H9 (cell line): ENCODE measurements around the gene FCGR1A. TPM values are rescaled to one million over a fixed set of nuclear protein-coding genes. Genes with fewer than 3 reads are reported as not detected.
"Not testable (repeated sequence)": the region's sequence is repeated elsewhere in the genome, so short reads cannot be mapped to it uniquely, and the experiment has no call there.

Experiments
- DNase-seq: peaks from one replicate; pipeline ENCODE4 v3.0.0-alpha.2; 2017
- H2AFZ ChIP-seq: one replicate; pipeline ENCODE4 v1.6.1; 2013; ENCODE audit warnings: mild to moderate bottlenecking, low read length, control low read depth, moderate library complexity
- H2AK5ac ChIP-seq: 2 replicates; pipeline ENCODE4 v1.6.1; 2013; ENCODE audit warnings: low read length, control low read depth, mixed read lengths; ENCODE audit not compliant: insufficient read length
- H2BK120ac ChIP-seq: one replicate; pipeline ENCODE4 v1.6.1; 2013; ENCODE audit warnings: low read depth, mild to moderate bottlenecking, low read length, control low read depth, inconsistent platforms; ENCODE audit not compliant: poor library complexity, severe bottlenecking
- H2BK12ac ChIP-seq: 2 replicates; pipeline ENCODE4 v1.6.1; 2013; ENCODE audit warnings: low read length, control low read depth, mixed read lengths, low read depth; ENCODE audit not compliant: insufficient read length
- H2BK15ac ChIP-seq: 2 replicates; pipeline ENCODE4 v1.6.1; 2013; ENCODE audit warnings: low read depth, low read length, control low read depth
- H2BK20ac ChIP-seq: one replicate; pipeline ENCODE4 v1.6.1; 2013; ENCODE audit warnings: low read depth, mild to moderate bottlenecking, low read length, control low read depth, inconsistent platforms; ENCODE audit not compliant: poor library complexity, severe bottlenecking
- H2BK5ac ChIP-seq: 2 replicates; pipeline ENCODE4 v1.6.1; 2013; ENCODE audit warnings: low read length, control low read depth, mixed read lengths; ENCODE audit not compliant: insufficient read length
- H3K14ac ChIP-seq: 2 replicates; pipeline ENCODE4 v1.6.1; 2013; ENCODE audit warnings: low read length, control low read depth; ENCODE audit not compliant: insufficient read depth
- H3K18ac ChIP-seq: 2 replicates; pipeline ENCODE4 v1.6.1; 2013; ENCODE audit warnings: low read depth, mild to moderate bottlenecking, mixed read lengths, low read length, control low read depth; ENCODE audit not compliant: insufficient read length
- H3K23ac ChIP-seq: 2 replicates; pipeline ENCODE4 v1.6.1; 2013; ENCODE audit warnings: low read length, control low read depth, mixed read lengths, low read depth; ENCODE audit not compliant: insufficient read length
- H3K23me2 ChIP-seq: 2 replicates; pipeline ENCODE4 v1.6.1; 2013; ENCODE audit warnings: low read depth, mild to moderate bottlenecking, mixed read lengths, low read length, control low read depth; ENCODE audit not compliant: insufficient read length, poor library complexity, severe bottlenecking
- H3K27ac ChIP-seq: 2 replicates; pipeline ENCODE4 v1.5.1; 2013; ENCODE audit warnings: low read length, control low read depth, mixed read lengths, low read depth; ENCODE audit not compliant: insufficient read length
- H3K27me3 ChIP-seq: 2 replicates; pipeline ENCODE4 v1.6.1; 2013; ENCODE audit warnings: low read length, control low read depth, inconsistent platforms; ENCODE audit not compliant: insufficient read depth
- H3K4ac ChIP-seq: 2 replicates; pipeline ENCODE4 v1.6.1; 2013; ENCODE audit warnings: low read depth, mild to moderate bottlenecking, control low read depth, inconsistent platforms, low read length, moderate library complexity
- H3K4me1 ChIP-seq: 2 replicates; pipeline ENCODE4 v1.6.1; 2013; ENCODE audit warnings: low read length, control low read depth, inconsistent platforms; ENCODE audit not compliant: insufficient read depth
- H3K4me2 ChIP-seq: 2 replicates; pipeline ENCODE4 v1.6.1; 2013; ENCODE audit warnings: low read length, control low read depth, mixed read lengths; ENCODE audit not compliant: insufficient read length, insufficient read depth
- H3K56ac ChIP-seq: 2 replicates; pipeline ENCODE4 v1.6.1; 2013; ENCODE audit warnings: low read depth, mild to moderate bottlenecking, mixed read lengths, low read length, control low read depth; ENCODE audit not compliant: insufficient read length
- H3K79me1 ChIP-seq: 2 replicates; pipeline ENCODE4 v1.6.1; 2013; ENCODE audit warnings: low read depth, mild to moderate bottlenecking, moderate library complexity, low read length, control low read depth, inconsistent platforms; ENCODE audit not compliant: insufficient read depth, poor library complexity, severe bottlenecking
- H3K79me2 ChIP-seq: 2 replicates; pipeline ENCODE4 v1.6.1; 2013; ENCODE audit warnings: low read length, control low read depth, inconsistent platforms; ENCODE audit not compliant: insufficient read depth
- H3K9ac ChIP-seq: 2 replicates; pipeline ENCODE4 v1.6.1; 2013; ENCODE audit warnings: low read length, control low read depth, mixed read lengths; ENCODE audit not compliant: insufficient read length; ENCODE audit errors: extremely low read depth
- H3K9me3 ChIP-seq: one replicate; pipeline ENCODE4 v1.6.1; 2013; ENCODE audit warnings: low read depth, low read length, inconsistent platforms; ENCODE audit not compliant: control insufficient read depth
- H3T11ph ChIP-seq: one replicate; pipeline ENCODE4 v1.6.1; 2013; ENCODE audit warnings: mild to moderate bottlenecking, low read length, control low read depth, inconsistent platforms
- H4K20me1 ChIP-seq: one replicate; pipeline ENCODE4 v1.6.1; 2013; ENCODE audit not compliant: control insufficient read depth, insufficient read length, insufficient read depth
- H4K5ac ChIP-seq: 2 replicates; pipeline ENCODE4 v1.6.1; 2013; ENCODE audit warnings: low read depth, mild to moderate bottlenecking, mixed read lengths, low read length, control low read depth; ENCODE audit not compliant: insufficient read length
- H4K8ac ChIP-seq: replicated peaks from 2 replicates; pipeline ENCODE4 v1.6.1; 2013; ENCODE audit warnings: low read length, control low read depth, mixed read lengths, low read depth; ENCODE audit not compliant: insufficient read length
- H4K91ac ChIP-seq: 2 replicates; pipeline ENCODE4 v1.6.1; 2013; ENCODE audit warnings: low read depth, mild to moderate bottlenecking, moderate library complexity, mixed read lengths, low read length, control low read depth; ENCODE audit not compliant: insufficient read length
- H3K27ac Mint-ChIP-seq, 3 experiments: 2 replicates in 2 of 3; 3 replicates in 1 of 3; pipeline ENCODE4 v1.8.0; 2020 to 2021; ENCODE audit warnings: mixed read lengths in 3 of 3, mild to moderate bottlenecking in 1 of 3, moderate library complexity in 1 of 3
- H3K27me3 Mint-ChIP-seq: 2 replicates; pipeline ENCODE4 v1.8.0; 2021; ENCODE audit warnings: low read depth, mild to moderate bottlenecking, moderate library complexity, mixed read lengths
- H3K36me3 Mint-ChIP-seq, 3 experiments: 2 replicates in 2 of 3; 3 replicates in 1 of 3; pipeline ENCODE4 v1.8.0; 2020 to 2021; ENCODE audit warnings: low read depth in 3 of 3, mixed read lengths in 3 of 3; ENCODE audit not compliant: insufficient read depth in 1 of 3
- H3K4me1 Mint-ChIP-seq, 2 experiments: 2 replicates each; pipeline ENCODE4 v1.8.0; 2020; ENCODE audit warnings: mixed read lengths in 2 of 2
- H3K4me3 Mint-ChIP-seq, 2 experiments: 2 replicates in 1 of 2; 3 replicates in 1 of 2; pipeline ENCODE4 v1.8.0; 2020 to 2021; ENCODE audit warnings: mild to moderate bottlenecking in 2 of 2, mixed read lengths in 2 of 2, moderate library complexity in 1 of 2
- H3K9me3 Mint-ChIP-seq, 2 experiments: 2 replicates in 1 of 2; 3 replicates in 1 of 2; pipeline ENCODE4 v1.8.0; 2020; ENCODE audit warnings: mild to moderate bottlenecking in 2 of 2, mixed read lengths in 2 of 2, moderate library complexity in 1 of 2
- WGBS: extraction: QIAGEN DNeasy Blood & Tissue Kit; methylation state at CpG from one replicate; pipeline ENCODE4 v1.1.7; 2013; ENCODE audit warnings: missing lambda C conversion rate, low lambda C conversion rate, mixed read lengths; ENCODE audit not compliant: insufficient read length; ENCODE audit errors: extremely low coverage; 5-methylcytosine and 5-hydroxymethylcytosine counted together
- total RNA-seq: library from RNA; stranded (reverse); gene quantifications from 2 replicates; pipeline ENCODE4 v1.2.1, GENCODE V29; 2021

FCGR1A gene
- total RNA-seq, 1 experiment from 2014 or later: not detected

GRCh38 chr1:149752186-149752585 lies 30.3 kb upstream of the FCGR1A start:
- not testable (repeated sequence) for H3K23me2 ChIP-seq, H3K4me3 Mint-ChIP-seq, H4K20me1 ChIP-seq, H3K36me3 Mint-ChIP-seq, H3K9me3 Mint-ChIP-seq, H2BK5ac ChIP-seq, H3K27ac Mint-ChIP-seq, H3K79me1 ChIP-seq, H3K27ac ChIP-seq, H3K27me3 ChIP-seq, H3K4me1 Mint-ChIP-seq, DNase-seq, H2BK15ac ChIP-seq, H3K18ac ChIP-seq, H4K8ac ChIP-seq, H3K4me1 ChIP-seq, H4K91ac ChIP-seq, H3K27me3 Mint-ChIP-seq, H2BK12ac ChIP-seq, H2AFZ ChIP-seq, H3K79me2 ChIP-seq, H3K23ac ChIP-seq, H3K56ac ChIP-seq, H2AK5ac ChIP-seq, H3K9me3 ChIP-seq, H3K4ac ChIP-seq, H2BK120ac ChIP-seq, H2BK20ac ChIP-seq, H3K4me2 ChIP-seq, H3K14ac ChIP-seq, H4K5ac ChIP-seq, H3T11ph ChIP-seq, H3K9ac ChIP-seq
- WGBS: no CpG with 5 or more reads among the region's 1 CpG

DNA sequence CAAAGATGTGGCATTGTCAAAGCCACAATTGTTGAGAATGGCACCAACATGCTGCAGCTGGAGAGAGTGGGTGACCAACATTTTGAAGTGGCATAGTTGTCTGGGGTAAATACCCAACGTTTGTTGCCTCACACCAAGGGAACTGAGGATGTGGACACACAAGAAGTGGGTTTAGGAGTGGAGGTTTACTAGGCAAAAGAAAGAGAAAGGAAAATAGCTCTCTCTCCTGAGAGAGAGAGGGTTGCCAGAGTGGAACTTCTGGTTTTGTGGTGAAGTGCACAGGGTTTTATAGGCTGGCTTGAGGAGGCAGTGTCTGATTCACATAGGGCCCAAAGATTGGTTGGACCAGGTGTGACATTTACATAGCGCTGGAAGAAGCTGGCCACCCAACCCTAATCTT lies 29.0 kb upstream of the FCGR1A start:
- not testable (repeated sequence) for H3K36me3 Mint-ChIP-seq, H2BK20ac ChIP-seq, H4K91ac ChIP-seq, DNase-seq, H3K27me3 ChIP-seq, H2BK5ac ChIP-seq, H3K4me1 Mint-ChIP-seq, H3K9me3 ChIP-seq, H4K5ac ChIP-seq, H2AK5ac ChIP-seq, H3K56ac ChIP-seq, H2BK15ac ChIP-seq, H3T11ph ChIP-seq, H3K14ac ChIP-seq, H3K9me3 Mint-ChIP-seq, H4K8ac ChIP-seq, H3K4me1 ChIP-seq, H2BK120ac ChIP-seq, H3K4me3 Mint-ChIP-seq, H3K4me2 ChIP-seq, H2BK12ac ChIP-seq, H3K27ac ChIP-seq, H3K79me1 ChIP-seq, H3K23ac ChIP-seq, H3K9ac ChIP-seq, H3K79me2 ChIP-seq, H3K27me3 Mint-ChIP-seq, H3K23me2 ChIP-seq, H3K4ac ChIP-seq, H4K20me1 ChIP-seq, H3K27ac Mint-ChIP-seq, H3K18ac ChIP-seq, H2AFZ ChIP-seq
- WGBS: no CpG with 5 or more reads among the region's 2 CpGs
